Measurements from ENCODE around the gene UACA.

GRCh38 chr15:70659662-70660061 lies 103.7 kb downstream of the UACA start:
- TF ChIP-seq POLR2A (IDR thresholded peaks at IDR 0.05): no peak
- no peak for TF ChIP-seq CTCF (IDR thresholded peaks at IDR 0.05)

Data from thyroid gland (tissue), 4 donors.